ENCODE results near the gene CBX5.
A peak's percentile ranks its signal among the peaks of the same experiment; 100 is the strongest.

The CBX5 gene

GRCh38 chr12:54216797-54217661 is 62.9 kb downstream of the CBX5 start:
- Histone ChIP-seq H3K27ac (ENCODE audit: low read depth, low read length, poor library complexity, severe bottlenecking) (peak overlapping the region; percentile 35), H3K4me2 (ENCODE audit: low read length) (peak overlapping the region; percentile 78), H3K27me3 (ENCODE audit: insufficient read depth, low read length) (no peaks in the 10 kb centered on the region), H4K20me1 (ENCODE audit: insufficient read depth, low read length) (no peaks in the 10 kb centered on the region), H3K9me2 (ENCODE audit: low read depth, low read length) (no peaks in the 10 kb centered on the region), H2AFZ (ENCODE audit: low read length) (no peak overlapping the region), H3K9ac (ENCODE audit: low read length) (peak overlapping the region; percentile 52), H3K36me3 (ENCODE audit: insufficient read depth, low read length) (no peaks in the 10 kb centered on the region), H3K4me1 (ENCODE audit: insufficient read depth, low read length, severe bottlenecking) (peaks cover 38% of the 10 kb centered on the region), H3K79me2 (ENCODE audit: insufficient read depth, low read length) (no peaks in the 10 kb centered on the region), H3K9me3 (ENCODE audit: low read length) (no peaks in the 10 kb centered on the region), H3K4me3 (ENCODE audit: low read depth, low read length, poor library complexity, severe bottlenecking) (peak overlapping the region; percentile 54), H3F3A (ENCODE audit: insufficient read depth, low read length) (0 out of 2 replicates have a peak, but pooled peaks cover 8% of the 10 kb centered on the region)
- TF ChIP-seq EZH2 (IDR thresholded peaks at IDR 0.05; ENCODE audit: borderline replicate concordance, low read length) (no peak), CTCF (IDR thresholded peaks at IDR 0.05; ENCODE audit: low read length) (peak; percentile 73)

- H3K4me2 ChIP-seq (ENCODE audit: low read length) = peak overlapping the region; percentile 78
- H3K9me2 ChIP-seq (ENCODE audit: low read depth, low read length) = no peaks in the 10 kb centered on the region
- H3K79me2 ChIP-seq (ENCODE audit: insufficient read depth, low read length) = no peaks in the 10 kb centered on the region
- no peaks in the 10 kb centered on the region for H3K27me3 ChIP-seq (ENCODE audit: insufficient read depth, low read length)
- no peak overlapping the region for H2AFZ ChIP-seq (ENCODE audit: low read length)
- H3K4me3 ChIP-seq (ENCODE audit: low read depth, low read length, poor library complexity, severe bottlenecking) = peak overlapping the region; percentile 54
- TF ChIP-seq CTCF (IDR thresholded peaks at IDR 0.05; ENCODE audit: low read length) (no peak), EZH2 (IDR thresholded peaks at IDR 0.05; ENCODE audit: borderline replicate concordance, low read length) (no peak)
- H3F3A ChIP-seq (ENCODE audit: insufficient read depth, low read length) = 0 out of 2 replicates have a peak, but pooled peaks cover 8% of the 10 kb centered on the region
- no peaks in the 10 kb centered on the region for H3K36me3 ChIP-seq (ENCODE audit: insufficient read depth, low read length)
- H3K27ac ChIP-seq (ENCODE audit: low read depth, low read length, poor library complexity, severe bottlenecking) = peak overlapping the region; percentile 35
- H3K9me3 ChIP-seq (ENCODE audit: low read length) = no peaks in the 10 kb centered on the region
- no peaks in the 10 kb centered on the region for H4K20me1 ChIP-seq (ENCODE audit: insufficient read depth, low read length)
- H3K9ac ChIP-seq (ENCODE audit: low read length) = peak overlapping the region; percentile 1; the same call in 1 of the 2 replicates
- H3K4me1 ChIP-seq (ENCODE audit: insufficient read depth, low read length, severe bottlenecking) = peaks cover 38% of the 10 kb centered on the region
Observed at GRCh38 chr12:54215989-54216796, 63.7 kb downstream of the CBX5 start.

GRCh38 chr12:54214553-54215406 is 65.1 kb downstream of the CBX5 start:
- H3K27ac ChIP-seq (ENCODE audit: low read depth, low read length, poor library complexity, severe bottlenecking) = no peak overlapping the region
- peak overlapping the region; percentile 55 for H3K4me2 ChIP-seq (ENCODE audit: low read length)
- no peaks in the 10 kb centered on the region for H3K27me3 ChIP-seq (ENCODE audit: insufficient read depth, low read length)
- no peak overlapping the region; the same call in 1 of the 2 replicates for H3K9ac ChIP-seq (ENCODE audit: low read length)
- no peak overlapping the region for H2AFZ ChIP-seq (ENCODE audit: low read length)
- no peaks in the 10 kb centered on the region for H3K9me3 ChIP-seq (ENCODE audit: low read length)
- peaks cover 38% of the 10 kb centered on the region for H3K4me1 ChIP-seq (ENCODE audit: insufficient read depth, low read length, severe bottlenecking)
- H3K79me2 ChIP-seq (ENCODE audit: insufficient read depth, low read length) = no peaks in the 10 kb centered on the region
- H4K20me1 ChIP-seq (ENCODE audit: insufficient read depth, low read length) = no peaks in the 10 kb centered on the region
- no peaks in the 10 kb centered on the region for H3K9me2 ChIP-seq (ENCODE audit: low read depth, low read length)
- H3K4me3 ChIP-seq (ENCODE audit: low read depth, low read length, poor library complexity, severe bottlenecking) = peak overlapping the region; percentile 38
- TF ChIP-seq EZH2 (IDR thresholded peaks at IDR 0.05; ENCODE audit: borderline replicate concordance, low read length) = no peak
- peak; percentile 99 for TF ChIP-seq CTCF (IDR thresholded peaks at IDR 0.05; ENCODE audit: low read length)
- H3K36me3 ChIP-seq (ENCODE audit: insufficient read depth, low read length) = no peaks in the 10 kb centered on the region
- H3F3A ChIP-seq (ENCODE audit: insufficient read depth, low read length) = 0 out of 2 replicates have a peak, but pooled peaks cover 8% of the 10 kb centered on the region
